ENCODE measurements around the gene ATP8B4. TPM values are rescaled to one million over a fixed set of nuclear protein-coding genes. Genes with fewer than 3 reads are reported as not detected.
A peak's percentile ranks its signal among the peaks of the same experiment; 100 is the strongest.
"Not testable (repeated sequence)": the region's sequence is repeated elsewhere in the genome, so short reads cannot be mapped to it uniquely, and the experiment has no call there.

The ATP8B4 gene
- total and polyA plus RNA-seq, 2 donors (not counting 1 experiment from before 2014, with no cell fraction given) = 3.5 to 19.5 TPM

DNA sequence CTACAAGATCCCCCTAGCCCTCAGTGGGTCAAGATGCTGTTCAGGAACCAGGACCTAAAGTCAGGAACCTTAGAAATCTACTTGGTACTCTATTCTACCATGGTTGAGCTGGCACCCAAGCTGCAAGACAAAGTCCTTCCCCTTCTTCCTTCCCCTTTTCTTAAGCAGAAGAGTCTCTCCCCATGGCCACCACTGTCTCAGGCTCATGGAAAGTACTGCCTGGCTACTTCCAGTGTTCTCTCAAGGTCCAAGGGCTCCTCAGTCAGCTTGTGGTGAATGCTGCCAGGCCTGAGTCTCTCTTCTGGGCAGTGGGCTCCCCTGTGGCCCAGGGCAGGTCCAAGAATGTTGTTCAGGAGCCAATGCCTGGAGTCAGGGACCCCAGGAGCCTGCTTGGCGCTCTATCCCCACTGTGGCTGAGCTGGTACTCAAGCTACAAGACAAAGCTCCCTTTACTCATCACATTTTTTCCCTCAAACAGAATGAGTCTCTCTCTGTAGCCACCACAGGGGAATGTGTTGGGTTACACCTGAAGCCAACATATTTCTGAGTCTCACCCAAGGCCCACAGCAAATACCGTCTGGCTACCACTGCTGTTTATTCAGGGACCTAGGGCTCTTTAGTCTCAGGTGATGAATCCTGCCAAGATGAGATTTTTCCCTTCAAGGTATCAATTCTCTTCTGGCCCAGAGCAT lies 44.8 kb upstream of the ATP8B4 start:
- DNase-seq (ENCODE audit: low read depth in 2 of 2) = peak in 1 of 2 donors; percentile 41
- Histone ChIP-seq H3K79me2 (ENCODE audit: control insufficient read depth, insufficient read depth, low read length) (no peaks in the 10 kb centered on the region), H3K9me3 (ENCODE audit: control insufficient read depth, insufficient read depth, low read depth, low read length) (no peaks in the 10 kb centered on the region), H3K4me2 (ENCODE audit: extremely low read depth, insufficient read depth, low read length) (no peak overlapping the region), H4K20me1 (ENCODE audit: control insufficient read depth, extremely low read depth, insufficient read depth, low read length) (no peaks in the 10 kb centered on the region), H3K27ac (ENCODE audit: insufficient read depth, low read length) (no peak overlapping the region), H3K36me3 (ENCODE audit: control insufficient read depth, insufficient read depth, low read length) (no peaks in the 10 kb centered on the region), H3K27me3 (ENCODE audit: control insufficient read depth, insufficient read depth, low read length) (no peaks in the 10 kb centered on the region), H3K9ac (ENCODE audit: insufficient read depth, low read length) (no peak overlapping the region), H3K4me1 (ENCODE audit: control insufficient read depth, extremely low read depth, insufficient read depth, low read length) (peaks cover 13% of the 10 kb centered on the region), H3K4me3 (replicated peaks in 1 of 4; ENCODE audit: control extremely low read depth in 1 of 4, insufficient read depth in 1 of 4, low read depth in 3 of 4, low read length in 4 of 4) (no peak overlapping the region), H2AFZ (ENCODE audit: low read length) (no peak overlapping the region)
- no peak for TF ChIP-seq CTCF (conservative IDR thresholded peaks at IDR 0.05 in 1 of 2, IDR thresholded peaks at IDR 0.05 in 1 of 2; ENCODE audit: low read depth in 1 of 2, low read length in 2 of 2)

DNA sequence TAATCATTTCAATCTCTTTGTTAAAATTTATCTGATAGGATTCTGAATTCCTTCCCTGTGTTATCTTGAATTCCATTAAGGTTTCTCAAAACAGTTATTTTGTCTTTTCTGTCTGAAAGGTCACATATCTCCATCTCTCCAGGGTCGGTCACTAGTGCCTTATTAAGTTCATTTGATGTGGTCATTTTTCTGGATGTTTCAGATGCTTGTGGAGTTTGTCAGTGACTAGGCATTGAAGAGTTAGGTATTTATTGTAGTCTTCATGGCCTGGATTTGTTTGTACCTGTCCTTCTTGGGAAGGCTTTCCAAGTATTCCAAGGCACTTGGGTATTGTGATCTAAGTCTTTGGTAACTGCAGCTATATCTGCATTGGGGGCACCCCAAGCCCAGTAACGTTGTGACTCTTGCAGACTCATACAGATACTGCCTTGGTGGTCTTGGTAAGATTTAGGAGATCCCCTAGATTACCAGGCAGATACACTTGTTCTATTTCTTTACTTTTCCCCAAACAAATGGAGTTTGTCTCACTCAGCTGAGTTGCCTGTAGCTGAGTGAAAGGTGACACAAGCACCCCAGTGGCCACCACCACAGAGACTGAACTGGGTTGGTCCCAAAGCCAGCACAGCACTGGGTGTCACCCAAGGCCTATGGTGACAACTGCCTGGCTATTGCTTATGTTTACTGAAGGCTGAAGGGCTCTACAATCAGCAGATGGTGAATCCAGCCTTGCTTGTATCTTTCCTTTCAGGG lies 44.1 kb upstream of the ATP8B4 start:
- H3K4me1 ChIP-seq (ENCODE audit: control insufficient read depth, extremely low read depth, insufficient read depth, low read length) = peaks cover 13% of the 10 kb centered on the region
- no peak overlapping the region for H2AFZ ChIP-seq (ENCODE audit: low read length)
- H3K27me3 ChIP-seq (ENCODE audit: control insufficient read depth, insufficient read depth, low read length) = no peaks in the 10 kb centered on the region
- DNase-seq (ENCODE audit: low read depth in 2 of 2) = peak in 1 of 2 donors; percentile 65
- no peak overlapping the region for H3K9ac ChIP-seq (ENCODE audit: insufficient read depth, low read length)
- H3K9me3 ChIP-seq (ENCODE audit: control insufficient read depth, insufficient read depth, low read depth, low read length) = no peaks in the 10 kb centered on the region
- no peaks in the 10 kb centered on the region for H4K20me1 ChIP-seq (ENCODE audit: control insufficient read depth, extremely low read depth, insufficient read depth, low read length)
- no peak for TF ChIP-seq EZH2 (IDR thresholded peaks at IDR 0.05; ENCODE audit: low read length, missing control alignments)
- TF ChIP-seq CTCF (conservative IDR thresholded peaks at IDR 0.05 in 1 of 2, IDR thresholded peaks at IDR 0.05 in 1 of 2; ENCODE audit: low read depth in 1 of 2, low read length in 2 of 2) = no peak
- no peaks in the 10 kb centered on the region for H3K36me3 ChIP-seq (ENCODE audit: control insufficient read depth, insufficient read depth, low read length)
- H3K79me2 ChIP-seq (ENCODE audit: control insufficient read depth, insufficient read depth, low read length) = no peaks in the 10 kb centered on the region
- H3K4me2 ChIP-seq (ENCODE audit: extremely low read depth, insufficient read depth, low read length) = no peak overlapping the region
- H3K4me3 ChIP-seq (replicated peaks in 1 of 4; ENCODE audit: control extremely low read depth in 1 of 4, insufficient read depth in 1 of 4, low read depth in 3 of 4, low read length in 4 of 4) = no peak overlapping the region
- H3K27ac ChIP-seq (ENCODE audit: insufficient read depth, low read length) = no peak overlapping the region

GRCh38 chr15:50158236-50158635 lies 39.2 kb upstream of the ATP8B4 start:
- not testable (repeated sequence) for H3K79me2 ChIP-seq (ENCODE audit: control insufficient read depth, insufficient read depth, low read length); H3K36me3 ChIP-seq (ENCODE audit: control insufficient read depth, insufficient read depth, low read length); DNase-seq (ENCODE audit: low read depth in 2 of 2); H3K4me3 ChIP-seq (replicated peaks in 1 of 4; ENCODE audit: control extremely low read depth in 1 of 4, insufficient read depth in 1 of 4, low read depth in 3 of 4, low read length in 4 of 4); H4K20me1 ChIP-seq (ENCODE audit: control insufficient read depth, extremely low read depth, insufficient read depth, low read length); H3K27me3 ChIP-seq (ENCODE audit: control insufficient read depth, insufficient read depth, low read length); H3K9me3 ChIP-seq (ENCODE audit: control insufficient read depth, insufficient read depth, low read depth, low read length); H3K27ac ChIP-seq (ENCODE audit: insufficient read depth, low read length); H2AFZ ChIP-seq (ENCODE audit: low read length); H3K4me2 ChIP-seq (ENCODE audit: extremely low read depth, insufficient read depth, low read length); H3K9ac ChIP-seq (ENCODE audit: insufficient read depth, low read length); H3K4me1 ChIP-seq (ENCODE audit: control insufficient read depth, extremely low read depth, insufficient read depth, low read length)
